A549 (cell line): Measurements from ENCODE around the gene EPHB4. TPM values are rescaled to one million over a fixed set of nuclear protein-coding genes. Genes with fewer than 3 reads are reported as not detected.

Source experiments
- ATAC-seq, 2 experiments: fragments of 200-7000 bp in 1 of 2; fragments of >200 bp in 1 of 2; cut with Nextera tagmentation in 1 of 2; cut with Tn5 transposase in 1 of 2; 3 replicates each; pipeline versions ENCODE4 v1.8.0 to v1.9.1; 2018 to 2020; ENCODE audit warnings: mild to moderate bottlenecking in 1 of 2, moderate library complexity in 1 of 2
- CTCF ChIA-PET: fragments of 300-600 bp; sonication (Branson Sonifier 250); formaldehyde crosslinking; extraction: SDS; loops from one replicate; lab custom pipeline; 2021; ENCODE audit warnings: antibody characterized with exemption, inconsistent platforms; lab: Yijun Ruan, JAX
- POLR2A ChIA-PET: fragments of 350-600 bp; formaldehyde crosslinking; extraction: SDS; loops from one replicate; lab custom pipeline; 2021; ENCODE audit warnings: antibody characterized with exemption, inconsistent platforms; lab: Yijun Ruan, JAX
- DNase-seq, 2 experiments: peaks; one replicate each; pipeline versions ENCODE4 v3.0.0 to v3.0.0-alpha.2; 2011 to 2016; ENCODE audit warnings: low read depth in 1 of 2, low spot score in 1 of 2
- FAIRE-seq: peaks from 2 replicates; lab custom pipeline; 2011; peaks lifted over from hg19 to GRCh38; lab: Jason Lieb, UNC
- H3K27ac ChIP-seq, 2 experiments: fragments of >200 bp; sonication (Bioruptor Twin); formaldehyde crosslinking; 3 replicates each; pipeline ENCODE4 v1.5.1; 2016 to 2017
- H3K4me1 ChIP-seq: fragments of >200 bp; sonication (Bioruptor Twin); formaldehyde crosslinking; 3 replicates; pipeline ENCODE4 v1.6.1; 2016
- H3K4me2 ChIP-seq: fragments of >200 bp; sonication (Bioruptor Twin); formaldehyde crosslinking; 3 replicates; pipeline ENCODE4 v1.6.1; 2016
- H3K4me3 ChIP-seq: fragments of >200 bp; sonication (Bioruptor Twin); formaldehyde crosslinking; 3 replicates; pipeline ENCODE4 v1.5.1; 2016
- H3K9me3 ChIP-seq: fragments of >200 bp; sonication (Bioruptor Twin); formaldehyde crosslinking; 3 replicates; pipeline ENCODE4 v1.6.1; 2016
- ATOH8 ChIP-seq: fragments of 250-450 bp; sonication (Bioruptor Pico); IDR thresholded peaks from 2 replicates; pipeline ENCODE4 v1.5.0; 2020; ENCODE audit warnings: low read depth, mild to moderate bottlenecking, moderate library complexity
- BHLHE40 ChIP-seq: IDR thresholded peaks from 2 replicates; pipeline ENCODE4 v1.6.1; 2012; ENCODE audit warnings: low read depth, low read length, inconsistent platforms
- CHD2 ChIP-seq: fragments of 150-350 bp; IDR thresholded peaks from 2 replicates; pipeline ENCODE4 v1.6.1; 2014; ENCODE audit warnings: low read length; ENCODE audit not compliant: partially characterized antibody
- EHF ChIP-seq: fragments of 250-450 bp; sonication (Bioruptor Pico); IDR thresholded peaks from 2 replicates; pipeline ENCODE4 v1.5.0; 2020; ENCODE audit warnings: mild to moderate bottlenecking
- EP300 ChIP-seq, 2 experiments: fragments of >200 bp; sonication (Bioruptor Twin); formaldehyde crosslinking; IDR thresholded peaks; 2 replicates in 1 of 2; 3 replicates in 1 of 2; pipeline ENCODE4 v1.6.1; 2016 to 2017
- FOSB ChIP-seq: fragments of 250-450 bp; sonication (Bioruptor Pico); IDR thresholded peaks from 2 replicates; pipeline ENCODE4 v1.5.0; 2020; ENCODE audit warnings: mild to moderate bottlenecking, moderate library complexity
- FOXS1 ChIP-seq: fragments of 250-450 bp; sonication (Bioruptor Pico); IDR thresholded peaks from 2 replicates; pipeline ENCODE4 v1.5.0; 2020; ENCODE audit warnings: mild to moderate bottlenecking, moderate library complexity
- GATA3 ChIP-seq: IDR thresholded peaks from 2 replicates; pipeline ENCODE4 v1.6.1; 2012; ENCODE audit warnings: borderline replicate concordance
- HDAC2 ChIP-seq: fragments of 200-600 bp; sonication (generic); IDR thresholded peaks from 2 replicates; pipeline ENCODE4 v1.6.1; 2016
- HMGXB4 ChIP-seq: fragments of 250-450 bp; sonication (Bioruptor Pico); IDR thresholded peaks from 2 replicates; pipeline ENCODE4 v1.5.0; 2021; ENCODE audit warnings: mild to moderate bottlenecking, moderate library complexity, borderline replicate concordance
- HOXA7 ChIP-seq: fragments of 250-450 bp; sonication (Bioruptor Pico); IDR thresholded peaks from 2 replicates; pipeline ENCODE4 v1.5.0; 2020; ENCODE audit warnings: mild to moderate bottlenecking, moderate library complexity
- HOXB13 ChIP-seq: fragments of 250-450 bp; sonication (Bioruptor Pico); IDR thresholded peaks from 2 replicates; pipeline ENCODE4 v1.5.0; 2020; ENCODE audit warnings: low read depth, mild to moderate bottlenecking, moderate library complexity
- KDM1A ChIP-seq: fragments of 200-600 bp; sonication (generic); IDR thresholded peaks from 2 replicates; pipeline ENCODE4 v1.6.1; 2016; ENCODE audit warnings: low read depth, mild to moderate bottlenecking
- KDM5A ChIP-seq: fragments of 200-600 bp; sonication (generic); IDR thresholded peaks from 2 replicates; pipeline ENCODE4 v1.6.1; 2016; ENCODE audit warnings: antibody characterized with exemption, mild to moderate bottlenecking
- MAZ ChIP-seq: fragments of 150-350 bp; IDR thresholded peaks from 2 replicates; pipeline ENCODE4 v1.6.1; 2014; ENCODE audit warnings: antibody characterized with exemption, low read depth, low read length, borderline replicate concordance
- NPAS2 ChIP-seq: fragments of 250-450 bp; sonication (Bioruptor Pico); IDR thresholded peaks from 2 replicates; pipeline ENCODE4 v1.8.0; 2022; ENCODE audit warnings: mild to moderate bottlenecking, moderate library complexity, borderline replicate concordance
- NR3C1 ChIP-seq: fragments of >200 bp; sonication (Bioruptor Twin); formaldehyde crosslinking; IDR thresholded peaks from 3 replicates; pipeline ENCODE4 v1.6.1; 2017
- RCOR1 ChIP-seq: fragments of 150-350 bp; IDR thresholded peaks from 2 replicates; pipeline ENCODE4 v1.6.1; 2014; ENCODE audit warnings: antibody characterized with exemption, low read length, low read depth
- RNF2 ChIP-seq: fragments of 200-600 bp; sonication (generic); IDR thresholded peaks from 2 replicates; pipeline ENCODE4 v1.6.1; 2016; ENCODE audit warnings: low read depth, mild to moderate bottlenecking, antibody characterized with exemption, moderate library complexity, borderline replicate concordance
- SREBF2 ChIP-seq: fragments of 450-650 bp; IDR thresholded peaks from 2 replicates; pipeline ENCODE4 v1.6.1; 2014; ENCODE audit warnings: mild to moderate bottlenecking, moderate library complexity
- TFCP2L1 ChIP-seq: fragments of 250-450 bp; sonication (Bioruptor Pico); IDR thresholded peaks from 2 replicates; pipeline ENCODE4 v1.5.0; 2021; ENCODE audit warnings: mild to moderate bottlenecking
- TP53 ChIP-seq: fragments of 250-450 bp; sonication (Bioruptor Pico); IDR thresholded peaks from 2 replicates; pipeline ENCODE4 v1.5.0; 2021; ENCODE audit warnings: mild to moderate bottlenecking, moderate library complexity
- WGBS: methylation state at CpG from one replicate; pipeline ENCODE4 v1.1.6; 2017; ENCODE audit errors: missing lambda C conversion rate; 5-methylcytosine and 5-hydroxymethylcytosine counted together
- polyA plus RNA-seq, 4 experiments: library from polyadenylated mRNA; depleted of rRNA in 3 of 4; stranded (reverse); fragments of >200 nt; fragmentation: RNase III in 1 of 4; extraction: RNeasy Plus Mini Kit Qiagen cat#74134 plus additional on column Dnase treatment in 1 of 4; gene quantifications; 2 replicates in 3 of 4; 3 replicates in 1 of 4; pipeline ENCODE4 v1.2.3, GENCODE V29; 2011 to 2017
- TF ChIP-seq, protein P1 (sequence below): fragments of 450-650 bp; IDR thresholded peaks from 2 replicates; pipeline ENCODE4 v1.6.1; 2014; ENCODE audit warnings: antibody characterized with exemption

EPHB4 gene
- polyA plus RNA-seq, 2 of the 4 experiments (the other 2 are of a cell fraction) = 30.4 to 40.5 TPM

- TF ChIP-seq HMGXB4 (CRISPR knock-in tag) (peak; percentile 60; the same call in 1 of the 2 replicates), NR3C1 (no peak), KDM1A (no peak)
- TF ChIP-seq, all 56 proteins: peak for 18
Measured at GRCh38 chr7:100874577-100875355, 47.4 kb upstream of the EPHB4 start, which contains the start of gene SRRT (continued).

DNA sequence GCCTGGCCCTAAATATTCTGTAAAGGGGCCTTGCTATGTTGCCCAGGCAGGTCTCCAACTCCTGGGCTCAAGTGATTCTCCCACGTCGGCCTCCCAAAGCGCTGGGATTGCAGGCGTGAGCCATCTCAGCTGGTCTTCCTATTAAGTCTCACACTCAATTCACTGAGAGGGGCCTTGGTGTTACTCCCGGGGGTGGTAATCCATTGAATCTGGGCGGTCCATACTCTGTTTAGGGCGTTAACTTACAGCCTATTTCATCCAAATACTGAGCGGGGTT, 46.9 kb upstream of the EPHB4 start:
- WGBS = 48% methylated on average over 8 of the region's 8 CpGs
- ChIA-PET POLR2A (no interaction called here), CTCF (interaction anchor here (1.1 to 2.6 kb wide), 2 partner anchors 22 to 155 kb away, joined by 4 to 13 read pairs; partner anchors contain the start of gene SLC12A9)
- FAIRE-seq = no peak
- TF ChIP-seq NPAS2 (CRISPR knock-in tag) (no peak), KDM5A (0 out of 2 replicates have a peak, but pooled peaks have one; percentile 29), EP300 (IDR thresholded peaks at IDR 0.05) (no peak), BHLHE40 (no peak)
- TF ChIP-seq, all 56 proteins: peak for 1
- peak; percentile 4 to 13; a peak in 3 of 6 replicates for ATAC-seq
- H3K4me1 ChIP-seq = peaks cover 9% of the 10 kb centered on the region
- peak overlapping the region; percentile 98 for H3K4me3 ChIP-seq
- no peaks in the 10 kb centered on the region for H3K9me3 ChIP-seq
- DNase-seq = no peak
- peak overlapping the region; percentile 80 for H3K4me2 ChIP-seq
- peak overlapping the region; percentile 95 to 96 for H3K27ac ChIP-seq

GRCh38 chr7:100873599-100874299, 46.4 kb upstream of the EPHB4 start:
- Histone ChIP-seq H3K27ac (peak overlapping the region; percentile 95 to 96), H3K4me1 (peaks cover 10% of the 10 kb centered on the region), H3K4me3 (peak overlapping the region; percentile 98), H3K9me3 (no peaks in the 10 kb centered on the region)
- 86% methylated on average over 10 of the region's 10 CpGs for WGBS
- CTCF ChIA-PET = interaction anchor here (0.8 to 2.6 kb wide), 3 partner anchors 21 to 154 kb away, joined by 4 to 13 read pairs (median 4); partner anchors contain the start of gene SLC12A9
- FAIRE-seq = no peak
- ATAC-seq = no peak
- no peak for DNase-seq
- POLR2A ChIA-PET = no interaction called here
- TF ChIP-seq EHF (no peak), ATOH8 (CRISPR knock-in tag) (no peak), TFCP2L1 (CRISPR knock-in tag) (no peak)
- TF ChIP-seq, all 56 proteins: peak for 0
- peak overlapping the region; percentile 80 for H3K4me2 ChIP-seq

DNA sequence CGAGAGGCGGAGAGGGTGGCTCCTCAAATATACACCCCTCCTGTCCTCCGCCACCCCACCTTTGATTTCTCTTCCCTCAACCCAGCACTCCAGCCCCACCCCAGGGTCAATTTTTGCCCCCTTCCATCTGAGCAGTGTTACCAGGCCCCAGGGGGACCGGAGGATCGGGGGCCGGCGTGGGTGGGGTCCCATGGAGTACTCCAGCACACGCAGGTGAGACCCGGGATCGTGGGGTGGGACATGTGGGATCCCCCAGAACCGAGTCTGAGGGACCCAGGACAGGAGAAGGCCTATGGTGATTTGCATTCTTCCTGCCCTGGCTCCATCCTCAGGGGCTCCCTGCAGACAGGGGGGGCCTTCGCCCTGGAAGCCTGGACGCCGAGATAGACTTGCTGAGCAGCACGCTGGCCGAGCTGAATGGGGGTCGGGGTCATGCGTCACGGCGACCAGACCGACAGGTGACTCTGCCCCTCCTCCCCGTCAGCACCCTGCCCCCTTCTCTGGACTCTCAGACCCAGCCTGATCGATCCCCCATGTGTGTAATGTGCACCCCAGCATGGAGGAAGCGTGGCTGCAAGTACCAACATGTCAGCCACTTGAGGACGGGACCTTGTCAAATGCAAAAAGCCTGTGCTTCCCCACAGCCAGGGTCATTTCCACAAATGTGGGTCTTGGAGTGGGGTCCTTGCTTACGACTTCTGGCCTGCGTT, 40.6 kb upstream of the EPHB4 start:
- H3K4me1 ChIP-seq = peaks cover 22% of the 10 kb centered on the region
- H3K27ac ChIP-seq = peak overlapping the region; percentile 95 to 98
- ATAC-seq (peak in 1 of 2 experiments; percentile 17; a peak in 3 of 6 replicates), FAIRE-seq (no peak), DNase-seq (no peak)
- H3K4me2 ChIP-seq = peak overlapping the region; percentile 80
- ChIA-PET CTCF (interaction anchor here (0.8 to 1.6 kb wide), 2 partner anchors 16 to 370 kb away, joined by 3 to 6 read pairs; partner anchors contain the start of gene SLC12A9), POLR2A (no interaction called here)
- peak overlapping the region; percentile 69 for H3K4me3 ChIP-seq
- H3K9me3 ChIP-seq = no peaks in the 10 kb centered on the region
- 65% methylated on average over 20 of the region's 27 CpGs for WGBS
- TF ChIP-seq CHD2 (no peak), TP53 (CRISPR knock-in tag) (no peak), RCOR1 (no peak), NPAS2 (CRISPR knock-in tag) (no peak), NR3C1 (no peak), HOXA7 (no peak), HDAC2 (no peak), FOSB (no peak), HMGXB4 (CRISPR knock-in tag) (no peak), SREBF2 (no peak), HOXB13 (CRISPR knock-in tag) (no peak), FOXS1 (CRISPR knock-in tag) (no peak), MAZ (no peak), RNF2 (no peak), GATA3 (no peak)
- TF ChIP-seq, protein P1, sequence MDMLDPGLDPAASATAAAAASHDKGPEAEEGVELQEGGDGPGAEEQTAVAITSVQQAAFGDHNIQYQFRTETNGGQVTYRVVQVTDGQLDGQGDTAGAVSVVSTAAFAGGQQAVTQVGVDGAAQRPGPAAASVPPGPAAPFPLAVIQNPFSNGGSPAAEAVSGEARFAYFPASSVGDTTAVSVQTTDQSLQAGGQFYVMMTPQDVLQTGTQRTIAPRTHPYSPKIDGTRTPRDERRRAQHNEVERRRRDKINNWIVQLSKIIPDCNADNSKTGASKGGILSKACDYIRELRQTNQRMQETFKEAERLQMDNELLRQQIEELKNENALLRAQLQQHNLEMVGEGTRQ = no peak
